Right lobe of liver (tissue), 6 donors: Measurements from ENCODE around the gene ZNF740. TPM values are rescaled to one million over a fixed set of nuclear protein-coding genes. Genes with fewer than 3 reads are reported as not detected.
"Not testable (repeated sequence)": the region's sequence is repeated elsewhere in the genome, so short reads cannot be mapped to it uniquely, and the experiment has no call there.

ENCODE experiments used
- ATAC-seq, 4 donors: fragments of 200-7000 bp; cut with Tn5 transposase; one replicate each; pipeline ENCODE4 v1.9.1; 2020; ENCODE audit warnings: mild to moderate bottlenecking in 4 of 4, moderate library complexity in 4 of 4
- DNase-seq, 3 donors: peaks; one replicate each; pipeline ENCODE4 v3.0.0-alpha.2; 2020
- H3K27ac ChIP-seq, 3 donors: fragments of 200-600 bp; one replicate each; pipeline ENCODE4 v1.8.0; 2022
- H3K27me3 ChIP-seq, 2 donors: fragments of 200-600 bp; one replicate each; pipeline ENCODE4 v1.8.0; 2022
- H3K36me3 ChIP-seq, 4 donors: fragments of 200-600 bp; sonication (generic) in 1 of 4; one replicate each; pipeline versions ENCODE4 v1.5.1 to v1.8.0; 2017 to 2022; ENCODE audit warnings: control low read depth in 1 of 4
- H3K4me1 ChIP-seq, 4 donors: fragments of 200-600 bp; sonication (generic) in 1 of 4; one replicate each; pipeline versions ENCODE4 v1.5.1 to v1.8.0; 2017 to 2022; ENCODE audit warnings: control low read depth in 1 of 4
- H3K4me3 ChIP-seq, 3 donors: fragments of 200-600 bp; one replicate each; pipeline ENCODE4 v1.8.0; 2022
- H3K9me3 ChIP-seq, 4 donors: fragments of 200-600 bp; sonication (generic) in 1 of 4; one replicate each; pipeline versions ENCODE4 v1.5.1 to v1.8.0; 2017 to 2022; ENCODE audit warnings: control low read depth in 1 of 4
- CTCF ChIP-seq, 4 donors: fragments of 200-600 bp in 3 of 4; fragments of 450-650 bp in 1 of 4; IDR thresholded peaks; one replicate each; pipeline versions ENCODE4 v1.5.1 to v1.8.0; 2016 to 2022; ENCODE audit warnings: antibody characterized with exemption in 4 of 4, mild to moderate bottlenecking in 2 of 4
- POLR2A ChIP-seq: fragments of 450-650 bp; IDR thresholded peaks from one replicate; pipeline ENCODE4 v1.6.1; 2017; ENCODE audit warnings: antibody characterized with exemption, mild to moderate bottlenecking
- WGBS: methylation state at CpG from one replicate; pipeline ENCODE4 v1.1.6; 2018; ENCODE audit warnings: low coverage, low lambda C conversion rate; ENCODE audit not compliant: insufficient coverage; ENCODE audit errors: missing lambda C conversion rate; 5-methylcytosine and 5-hydroxymethylcytosine counted together
- intact Hi-C, 2 donors: fragments of 100-400 bp; cut with DNase I; formaldehyde crosslinking; loops; one replicate each; pipeline versions ENCODE4 v1.11.2 to v1.14.1; 2022
- total RNA-seq, 6 experiments: library from RNA; depleted of rRNA in 2 of 6; stranded (reverse); fragments of >200 nt in 2 of 6; fragmentation: NEBNext Ultra II Directional in 3 of 6; extraction: Animal tissue kit (Norgen Biotek cat#: 25700) in 3 of 6; gene quantifications; one replicate each; pipeline versions ENCODE4 v1.1.0 to v1.2.4, GENCODE V29; 2016 to 2023
- donor health status: DM: no; HTN: yes; CAD: no.
- donor health status: DM: no; HTN: no; CAD: no.
- donor health status: DM: no; HTN: no; CAD: no.
- donor health status: DM: no; HTN: yes; CAD: no.
- donor health status: DM: no; HTN: yes; CAD: no.

Gene ZNF740
- total RNA-seq, 6 experiments from 2014 or later: 5.5 to 24.4 (median 19.2) TPM

- Histone ChIP-seq H3K9me3 (no peaks in the 10 kb centered on the region), H3K36me3 (no peaks in the 10 kb centered on the region), H3K27ac (no peak overlapping the region), H3K4me3 (no peak overlapping the region), H3K4me1 (peaks cover 0 to 19% (median 4%) of the 10 kb centered on the region in 4 donors), H3K27me3 (no peaks in the 10 kb centered on the region)
- intact Hi-C loops: no loop called here
- ATAC-seq: no peak
- DNase-seq: no peak
- WGBS: 44% methylated on average over 9 of the region's 10 CpGs
- TF ChIP-seq POLR2A (no peak), CTCF (IDR thresholded peaks at IDR 0.05) (no peak)
Measured at GRCh38 chr12:53200458-53201176, 20.1 kb downstream of the ZNF740 start.

- 29% methylated on average over 1 of the region's 1 CpG for WGBS
- Histone ChIP-seq H3K9me3 (no peaks in the 10 kb centered on the region), H3K27me3 (no peaks in the 10 kb centered on the region), H3K36me3 (no peaks in the 10 kb centered on the region), H3K4me1 (peaks cover 0 to 19% (median 4%) of the 10 kb centered on the region in 4 donors), H3K4me3 (no peak overlapping the region), H3K27ac (no peak overlapping the region)
- TF ChIP-seq CTCF (IDR thresholded peaks at IDR 0.05) (no peak), POLR2A (no peak)
- ATAC-seq: no peak
- intact Hi-C loops: no loop called here
- DNase-seq: no peak
Measured at GRCh38 chr12:53201177-53201541, 20.6 kb downstream of the ZNF740 start.

- TF ChIP-seq CTCF (IDR thresholded peaks at IDR 0.05): no peak
- no peak for TF ChIP-seq POLR2A
- ATAC-seq: no peak
- Histone ChIP-seq H3K4me3 (no peak overlapping the region), H3K27ac (no peak overlapping the region), H3K36me3 (no peaks in the 10 kb centered on the region), H3K4me1 (peaks cover 0 to 19% (median 4%) of the 10 kb centered on the region in 4 donors), H3K27me3 (no peaks in the 10 kb centered on the region), H3K9me3 (no peaks in the 10 kb centered on the region)
- intact Hi-C loops: no loop called here
- DNase-seq: no peak
- WGBS: 57% methylated on average over 4 of the region's 4 CpGs
Measured at GRCh38 chr12:53201639-53202038, 21.1 kb downstream of the ZNF740 start.

- ATAC-seq, H3K9me3 ChIP-seq, intact Hi-C loops, DNase-seq, H3K36me3 ChIP-seq, H3K27me3 ChIP-seq, H3K27ac ChIP-seq, H3K4me3 ChIP-seq: not testable (repeated sequence)
- H3K4me1 ChIP-seq: peaks cover 0 to 16% (median under 1%) of the 10 kb centered on the region in 4 donors
- 78% methylated on average over 7 of the region's 7 CpGs for WGBS
Measured at GRCh38 chr12:53202316-53202715, 21.8 kb downstream of the ZNF740 start.

GRCh38 chr12:53204351-53204750, 23.8 kb downstream of the ZNF740 start:
- Histone ChIP-seq H3K4me1 (peaks cover 0 to 8% (median 0%) of the 10 kb centered on the region in 4 donors), H3K27me3 (no peaks in the 10 kb centered on the region), H3K4me3 (no peak overlapping the region), H3K27ac (no peak overlapping the region), H3K36me3 (no peaks in the 10 kb centered on the region), H3K9me3 (no peaks in the 10 kb centered on the region)
- intact Hi-C loops: no loop called here
- DNase-seq (no peak), ATAC-seq (no peak)
- WGBS: 83% methylated on average over 1 of the region's 1 CpG
- TF ChIP-seq POLR2A (no peak), CTCF (IDR thresholded peaks at IDR 0.05) (no peak)
